ENCODE data around the gene DPYD.

The DPYD gene

DNA sequence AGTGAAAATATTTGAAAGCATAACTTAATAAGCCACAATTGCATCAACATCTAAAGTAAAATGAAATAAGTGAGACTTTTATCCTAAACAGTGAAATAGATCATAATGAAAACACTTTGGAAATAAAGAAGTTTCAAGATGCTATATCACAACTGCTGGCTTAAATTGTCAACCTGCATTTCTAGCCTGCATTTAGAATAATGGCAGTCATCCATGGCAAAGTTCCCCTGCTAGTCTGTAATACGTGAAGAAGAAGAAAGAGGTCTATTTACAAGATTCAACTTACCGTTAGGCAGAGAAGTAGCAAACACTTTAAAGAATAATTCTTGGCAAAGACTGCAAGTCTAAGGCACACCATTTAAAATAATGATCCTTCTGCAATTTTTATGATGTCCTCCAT is 133.6 kb downstream of the DPYD start:
- TF ChIP-seq, protein P1, sequence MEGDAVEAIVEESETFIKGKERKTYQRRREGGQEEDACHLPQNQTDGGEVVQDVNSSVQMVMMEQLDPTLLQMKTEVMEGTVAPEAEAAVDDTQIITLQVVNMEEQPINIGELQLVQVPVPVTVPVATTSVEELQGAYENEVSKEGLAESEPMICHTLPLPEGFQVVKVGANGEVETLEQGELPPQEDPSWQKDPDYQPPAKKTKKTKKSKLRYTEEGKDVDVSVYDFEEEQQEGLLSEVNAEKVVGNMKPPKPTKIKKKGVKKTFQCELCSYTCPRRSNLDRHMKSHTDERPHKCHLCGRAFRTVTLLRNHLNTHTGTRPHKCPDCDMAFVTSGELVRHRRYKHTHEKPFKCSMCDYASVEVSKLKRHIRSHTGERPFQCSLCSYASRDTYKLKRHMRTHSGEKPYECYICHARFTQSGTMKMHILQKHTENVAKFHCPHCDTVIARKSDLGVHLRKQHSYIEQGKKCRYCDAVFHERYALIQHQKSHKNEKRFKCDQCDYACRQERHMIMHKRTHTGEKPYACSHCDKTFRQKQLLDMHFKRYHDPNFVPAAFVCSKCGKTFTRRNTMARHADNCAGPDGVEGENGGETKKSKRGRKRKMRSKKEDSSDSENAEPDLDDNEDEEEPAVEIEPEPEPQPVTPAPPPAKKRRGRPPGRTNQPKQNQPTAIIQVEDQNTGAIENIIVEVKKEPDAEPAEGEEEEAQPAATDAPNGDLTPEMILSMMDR (IDR thresholded peaks at IDR 0.05; ENCODE audit: low read length): no peak
- TF ChIP-seq EZH2 (optimal IDR thresholded peaks at IDR 0.05; ENCODE audit: low read depth, low read length): no peak
- TF ChIP-seq EZH2phosphoT487 (IDR thresholded peaks at IDR 0.05; ENCODE audit: low read length): no peak
- Histone ChIP-seq H3K4me1 (ENCODE audit: low read length) (peaks cover 9% of the 10 kb centered on the region), H3F3A (ENCODE audit: insufficient read depth, low read length) (peaks cover 6% of the 10 kb centered on the region; the same call in 1 of the 2 replicates), H3K27ac (ENCODE audit: low read length) (no peak overlapping the region), H3K36me3 (replicated peaks; ENCODE audit: insufficient read depth, low read length) (no peaks in the 10 kb centered on the region), H3K9me2 (replicated peaks; ENCODE audit: insufficient read depth, low read length) (no peaks in the 10 kb centered on the region), H3K9me3 (replicated peaks; ENCODE audit: insufficient read depth, low read length) (no peaks in the 10 kb centered on the region), H3K4me2 (ENCODE audit: low read depth, low read length) (no peak overlapping the region), H3K27me3 (replicated peaks; ENCODE audit: insufficient read depth, low read length) (no peaks in the 10 kb centered on the region), H3K9ac (ENCODE audit: low read length) (no peak overlapping the region), H4K20me1 (ENCODE audit: insufficient read depth, low read length) (no peaks in the 10 kb centered on the region), H3K79me2 (ENCODE audit: low read length) (no peaks in the 10 kb centered on the region; the same call in none of the 2 replicates), H3K4me3 (ENCODE audit: low read length) (no peak overlapping the region), H2AFZ (ENCODE audit: low read length) (no peak overlapping the region)
- no peak for DNase-seq

DNA sequence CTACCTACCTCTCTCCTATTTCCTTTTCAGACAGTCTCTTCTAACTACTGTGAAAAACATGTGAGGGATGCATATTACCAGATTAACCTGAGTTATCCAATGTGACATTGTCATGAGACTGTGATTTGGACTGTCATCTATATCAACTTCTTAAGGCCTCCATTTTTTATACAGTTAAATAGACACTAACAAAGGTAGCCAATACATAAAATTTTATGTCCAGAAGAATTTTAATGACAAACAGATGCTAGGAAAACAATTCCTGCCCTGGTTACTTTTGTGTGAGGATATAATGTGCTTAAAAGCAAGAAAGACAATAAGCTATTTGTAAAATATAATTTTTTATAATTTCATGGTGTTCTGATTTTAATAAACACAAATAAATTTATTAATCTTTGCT is 136.2 kb downstream of the DPYD start:
- Histone ChIP-seq H3K36me3 (replicated peaks; ENCODE audit: insufficient read depth, low read length) (no peaks in the 10 kb centered on the region), H3K27ac (ENCODE audit: low read length) (no peak overlapping the region), H3K4me2 (ENCODE audit: low read depth, low read length) (no peak overlapping the region), H3K9me3 (replicated peaks; ENCODE audit: insufficient read depth, low read length) (no peaks in the 10 kb centered on the region), H4K20me1 (ENCODE audit: insufficient read depth, low read length) (no peaks in the 10 kb centered on the region), H2AFZ (ENCODE audit: low read length) (no peak overlapping the region), H3K79me2 (ENCODE audit: low read length) (no peaks in the 10 kb centered on the region; the same call in none of the 2 replicates), H3K4me1 (ENCODE audit: low read length) (no peaks in the 10 kb centered on the region), H3K9ac (ENCODE audit: low read length) (no peak overlapping the region), H3K9me2 (replicated peaks; ENCODE audit: insufficient read depth, low read length) (no peaks in the 10 kb centered on the region), H3F3A (ENCODE audit: insufficient read depth, low read length) (no peaks in the 10 kb centered on the region), H3K4me3 (ENCODE audit: low read length) (no peak overlapping the region), H3K27me3 (replicated peaks; ENCODE audit: insufficient read depth, low read length) (no peaks in the 10 kb centered on the region)
- DNase-seq: no peak
- no peak for TF ChIP-seq EZH2 (optimal IDR thresholded peaks at IDR 0.05; ENCODE audit: low read depth, low read length)
- TF ChIP-seq, protein P1 (IDR thresholded peaks at IDR 0.05; ENCODE audit: low read length): no peak
- no peak for TF ChIP-seq EZH2phosphoT487 (IDR thresholded peaks at IDR 0.05; ENCODE audit: low read length)

DNA sequence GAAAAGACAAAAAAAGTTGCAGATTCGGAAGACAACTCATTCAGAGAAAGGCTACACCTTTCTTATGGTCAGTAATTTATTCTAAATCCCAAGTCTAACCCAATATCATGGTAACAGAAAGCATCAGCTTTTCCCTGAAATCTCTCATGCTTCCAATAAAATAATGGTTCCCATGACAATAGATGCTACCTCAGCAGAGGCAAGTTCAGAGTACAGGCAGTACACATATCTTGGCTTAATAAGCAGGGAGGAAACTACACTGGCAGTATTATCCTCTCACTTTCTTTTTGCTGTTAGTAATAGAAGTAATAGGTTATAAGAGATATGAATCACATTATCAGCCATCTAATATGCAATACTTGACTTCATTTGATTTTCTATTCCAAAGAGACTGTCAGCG is 137.1 kb downstream of the DPYD start:
- H4K20me1 ChIP-seq (ENCODE audit: insufficient read depth, low read length): no peaks in the 10 kb centered on the region
- no peaks in the 10 kb centered on the region for H3K36me3 ChIP-seq (replicated peaks; ENCODE audit: insufficient read depth, low read length)
- DNase-seq: no peak
- H3F3A ChIP-seq (ENCODE audit: insufficient read depth, low read length): no peaks in the 10 kb centered on the region
- H3K4me2 ChIP-seq (ENCODE audit: low read depth, low read length): no peak overlapping the region
- no peak overlapping the region for H2AFZ ChIP-seq (ENCODE audit: low read length)
- H3K79me2 ChIP-seq (ENCODE audit: low read length): no peaks in the 10 kb centered on the region; the same call in 1 of the 2 replicates
- H3K4me3 ChIP-seq (ENCODE audit: low read length): no peak overlapping the region
- no peaks in the 10 kb centered on the region for H3K4me1 ChIP-seq (ENCODE audit: low read length)
- TF ChIP-seq, protein P1 (IDR thresholded peaks at IDR 0.05; ENCODE audit: low read length): no peak
- no peak for TF ChIP-seq EZH2phosphoT487 (IDR thresholded peaks at IDR 0.05; ENCODE audit: low read length)
- no peak for TF ChIP-seq EZH2 (optimal IDR thresholded peaks at IDR 0.05; ENCODE audit: low read depth, low read length)
- H3K9me3 ChIP-seq (replicated peaks; ENCODE audit: insufficient read depth, low read length): no peaks in the 10 kb centered on the region
- no peak overlapping the region for H3K9ac ChIP-seq (ENCODE audit: low read length)
- H3K9me2 ChIP-seq (replicated peaks; ENCODE audit: insufficient read depth, low read length): no peaks in the 10 kb centered on the region
- H3K27ac ChIP-seq (ENCODE audit: low read length): no peak overlapping the region
- H3K27me3 ChIP-seq (replicated peaks; ENCODE audit: insufficient read depth, low read length): no peaks in the 10 kb centered on the region
